SK-N-SH (cell line): Measurements from ENCODE around the gene CASP14. TPM values are rescaled to one million over a fixed set of nuclear protein-coding genes. Genes with fewer than 3 reads are reported as not detected.
A peak's percentile ranks its signal among the peaks of the same experiment; 100 is the strongest.

Source experiments
- CTCF ChIA-PET: fragments of 300-600, 350-600 bp; formaldehyde crosslinking; extraction: SDS; loops from one replicate; lab custom pipeline; 2021; lab: Yijun Ruan, JAX
- POLR2A ChIA-PET: fragments of 350-600 bp; sonication (Branson Sonifier 250); formaldehyde crosslinking; extraction: SDS; loops from one replicate; lab custom pipeline; 2020; ENCODE audit warnings: antibody characterized with exemption, inconsistent platforms; lab: Yijun Ruan, JAX
- DNase-seq: peaks from one replicate; pipeline ENCODE4 v3.0.0; 2012
- H2AFZ ChIP-seq: fragments of 200-600 bp; sonication (generic); 2 replicates; pipeline ENCODE4 v1.8.1; 2016; ENCODE audit warnings: antibody characterized with exemption, mild to moderate bottlenecking, low read depth
- H3F3A ChIP-seq: fragments of 200-600 bp; sonication (generic); replicated peaks from 2 replicates; pipeline ENCODE3; 2016; ENCODE audit warnings: antibody characterized with exemption, mild to moderate bottlenecking; ENCODE audit not compliant: insufficient read depth
- H3K27ac ChIP-seq, 2 experiments: fragments of 200-500 bp in 1 of 2; fragments of 200-600 bp in 1 of 2; sonication (Bioruptor generic) in 1 of 2; sonication (generic), shearing (Covaris generic) in 1 of 2; 2 replicates each; pipeline versions ENCODE4 v1.5.1 to v1.6.1; 2014 to 2016; ENCODE audit warnings: low read depth in 2 of 2, inconsistent platforms in 1 of 2, low read length in 1 of 2, mild to moderate bottlenecking in 1 of 2, mixed read lengths in 1 of 2
- H3K27me3 ChIP-seq: fragments of 200-600 bp; sonication (generic), shearing (Covaris generic); 2 replicates; pipeline ENCODE4 v1.6.1; 2016; ENCODE audit warnings: mixed run types; ENCODE audit not compliant: insufficient read depth
- H3K36me3 ChIP-seq, 2 experiments: fragments of 200-500 bp in 1 of 2; fragments of 200-600 bp in 1 of 2; sonication (Bioruptor generic) in 1 of 2; sonication (generic) in 1 of 2; replicated peaks in 1 of 2; 2 replicates each; pipeline versions ENCODE3 to v1.5.1; 2014 to 2016; ENCODE audit warnings: low read length in 1 of 2, mild to moderate bottlenecking in 1 of 2; ENCODE audit not compliant: insufficient read depth in 2 of 2, control insufficient read depth in 1 of 2
- H3K4me1 ChIP-seq, 2 experiments: fragments of 200-500 bp in 1 of 2; fragments of 200-600 bp in 1 of 2; sonication (Bioruptor generic) in 1 of 2; sonication (generic), shearing (Covaris generic) in 1 of 2; 2 replicates each; pipeline versions ENCODE4 v1.5.1 to v1.6.1; 2014 to 2016; ENCODE audit warnings: low read depth in 1 of 2, low read length in 1 of 2, mixed run types in 1 of 2; ENCODE audit not compliant: insufficient read depth in 2 of 2, control insufficient read depth in 1 of 2
- H3K4me2 ChIP-seq: fragments of 200-600 bp; sonication (generic), shearing (Covaris generic); 2 replicates; pipeline ENCODE4 v1.6.1; 2017; ENCODE audit warnings: mixed run types
- H3K4me3 ChIP-seq, 2 experiments: fragments of 200-500 bp in 1 of 2; fragments of 200-600 bp in 1 of 2; sonication (Bioruptor generic) in 1 of 2; sonication (generic), shearing (Covaris generic) in 1 of 2; 2 replicates each; pipeline versions ENCODE4 v1.5.1 to v1.8.1; 2014 to 2016; ENCODE audit warnings: low read depth in 2 of 2, inconsistent platforms in 1 of 2, low read length in 1 of 2, mild to moderate bottlenecking in 1 of 2, mixed read lengths in 1 of 2, moderate library complexity in 1 of 2
- H3K79me2 ChIP-seq: fragments of 200-600 bp; sonication (generic); 2 replicates; pipeline ENCODE4 v1.8.1; 2017; ENCODE audit warnings: mild to moderate bottlenecking; ENCODE audit not compliant: insufficient read depth
- H3K9ac ChIP-seq: fragments of 200-600 bp; sonication (generic); 2 replicates; pipeline ENCODE4 v1.6.1; 2017; ENCODE audit warnings: mixed run types
- H3K9me2 ChIP-seq: fragments of 200-600 bp; sonication (generic); 2 replicates; pipeline ENCODE4 v1.6.1; 2017; ENCODE audit warnings: mixed run types
- H3K9me3 ChIP-seq: fragments of 200-600 bp; sonication (generic); 2 replicates; pipeline ENCODE4 v1.6.1; 2017; ENCODE audit warnings: mixed run types, mild to moderate bottlenecking, moderate library complexity
- H4K20me1 ChIP-seq: fragments of 200-600 bp; sonication (generic); 2 replicates; pipeline ENCODE4 v1.6.1; 2017; ENCODE audit warnings: mild to moderate bottlenecking, mixed run types; ENCODE audit not compliant: insufficient read depth
- EZH2phosphoT487 ChIP-seq: fragments of 200-600 bp; sonication (generic); IDR thresholded peaks from 2 replicates; pipeline ENCODE4 v1.6.1; 2017; ENCODE audit warnings: low read depth, mixed run types, mild to moderate bottlenecking, antibody characterized with exemption, moderate library complexity, borderline replicate concordance
- GATA2 ChIP-seq: sonication (generic); formaldehyde crosslinking; IDR thresholded peaks from 2 replicates; pipeline ENCODE4 v1.5.0; 2020; ENCODE audit warnings: mild to moderate bottlenecking, missing genetic modification reagents
- MXI1 ChIP-seq: IDR thresholded peaks from 2 replicates; pipeline ENCODE4 v1.6.1; 2012; ENCODE audit warnings: mild to moderate bottlenecking, low read depth, low read length, improper control_type of control experiment
- NFIC ChIP-seq: IDR thresholded peaks from 2 replicates; pipeline ENCODE4 v1.4.0; 2012; ENCODE audit warnings: borderline replicate concordance
- NRF1 ChIP-seq: IDR thresholded peaks from 2 replicates; pipeline ENCODE4 v1.6.1; 2012; ENCODE audit warnings: low read depth, mild to moderate bottlenecking, low read length
- POLR2AphosphoS5 ChIP-seq: IDR thresholded peaks from 2 replicates; pipeline ENCODE4 v1.6.1; 2012; ENCODE audit warnings: low read depth, low read length
- RCOR1 ChIP-seq: fragments of 150-350 bp; IDR thresholded peaks from 2 replicates; pipeline ENCODE4 v1.6.1; 2017; ENCODE audit warnings: antibody characterized with exemption, low read length
- RXRA ChIP-seq: IDR thresholded peaks from 2 replicates; pipeline ENCODE4 v1.4.0; 2012; ENCODE audit warnings: low read depth, mild to moderate bottlenecking, borderline replicate concordance
- SMC3 ChIP-seq: IDR thresholded peaks from 2 replicates; pipeline ENCODE4 v1.6.1; 2012; ENCODE audit warnings: low read depth, low read length, improper control_type of control experiment
- WGBS: methylation state at CpG from one replicate; pipeline ENCODE4 v1.1.6; 2017; ENCODE audit warnings: low lambda C conversion rate; 5-methylcytosine and 5-hydroxymethylcytosine counted together
- polyA plus RNA-seq, 3 experiments: library from polyadenylated mRNA; depleted of rRNA; stranded (reverse); fragments of >200 nt; gene quantifications; 2 replicates each; pipeline ENCODE4 v1.2.3, GENCODE V29; 2012
- TF ChIP-seq, protein P1 (sequence below): IDR thresholded peaks from 2 replicates; pipeline ENCODE4 v1.6.1; 2012; ENCODE audit warnings: mild to moderate bottlenecking, low read depth, low read length, moderate library complexity
- TF ChIP-seq, protein P2 (sequence below): IDR thresholded peaks from 2 replicates; pipeline ENCODE4 v1.4.0; 2012; ENCODE audit warnings: low read depth, borderline replicate concordance

Gene CASP14
- polyA plus RNA-seq, 1 of the 3 experiments (the other 2 are of a cell fraction): not detected

DNA sequence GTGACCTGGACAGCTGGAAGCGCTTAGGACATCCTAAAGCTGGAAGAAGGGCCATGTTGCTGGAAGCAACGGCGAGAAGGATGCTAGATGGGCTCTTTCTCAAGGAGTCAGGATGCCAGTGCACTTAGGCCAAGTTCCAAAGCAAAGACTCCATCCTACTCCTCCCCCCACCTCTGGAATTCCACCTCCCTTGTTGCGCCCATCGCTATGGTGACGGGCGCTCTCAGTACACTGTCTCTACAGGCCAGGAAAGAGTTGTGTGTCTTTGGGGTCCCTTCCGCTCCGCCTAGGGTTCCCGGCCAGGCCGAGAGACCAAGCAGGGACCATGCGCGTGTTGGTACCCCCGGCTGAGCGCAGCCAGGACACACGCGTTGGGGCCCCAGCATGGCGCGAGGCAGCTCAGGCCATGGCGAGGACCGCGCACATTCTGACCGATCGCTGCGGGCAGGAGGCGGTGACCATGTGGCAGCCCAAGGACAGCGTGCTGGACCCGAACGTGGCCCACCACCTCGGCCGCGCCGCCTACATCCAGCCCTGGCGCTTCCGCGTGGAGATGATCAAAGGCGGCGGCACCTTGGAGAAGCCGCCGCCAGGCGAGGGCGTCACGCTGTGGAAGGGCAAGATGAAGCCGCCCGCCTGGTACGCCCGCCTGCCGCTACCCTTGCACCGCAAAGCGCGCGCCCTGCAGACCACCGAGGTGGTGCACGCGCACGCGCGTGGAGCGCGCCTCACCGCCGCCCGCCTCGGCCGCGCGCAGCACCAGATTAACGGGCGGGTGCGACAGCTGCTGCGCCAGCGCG, 38.6 kb upstream of the CASP14 start (continued):
- TF ChIP-seq, protein P1, sequence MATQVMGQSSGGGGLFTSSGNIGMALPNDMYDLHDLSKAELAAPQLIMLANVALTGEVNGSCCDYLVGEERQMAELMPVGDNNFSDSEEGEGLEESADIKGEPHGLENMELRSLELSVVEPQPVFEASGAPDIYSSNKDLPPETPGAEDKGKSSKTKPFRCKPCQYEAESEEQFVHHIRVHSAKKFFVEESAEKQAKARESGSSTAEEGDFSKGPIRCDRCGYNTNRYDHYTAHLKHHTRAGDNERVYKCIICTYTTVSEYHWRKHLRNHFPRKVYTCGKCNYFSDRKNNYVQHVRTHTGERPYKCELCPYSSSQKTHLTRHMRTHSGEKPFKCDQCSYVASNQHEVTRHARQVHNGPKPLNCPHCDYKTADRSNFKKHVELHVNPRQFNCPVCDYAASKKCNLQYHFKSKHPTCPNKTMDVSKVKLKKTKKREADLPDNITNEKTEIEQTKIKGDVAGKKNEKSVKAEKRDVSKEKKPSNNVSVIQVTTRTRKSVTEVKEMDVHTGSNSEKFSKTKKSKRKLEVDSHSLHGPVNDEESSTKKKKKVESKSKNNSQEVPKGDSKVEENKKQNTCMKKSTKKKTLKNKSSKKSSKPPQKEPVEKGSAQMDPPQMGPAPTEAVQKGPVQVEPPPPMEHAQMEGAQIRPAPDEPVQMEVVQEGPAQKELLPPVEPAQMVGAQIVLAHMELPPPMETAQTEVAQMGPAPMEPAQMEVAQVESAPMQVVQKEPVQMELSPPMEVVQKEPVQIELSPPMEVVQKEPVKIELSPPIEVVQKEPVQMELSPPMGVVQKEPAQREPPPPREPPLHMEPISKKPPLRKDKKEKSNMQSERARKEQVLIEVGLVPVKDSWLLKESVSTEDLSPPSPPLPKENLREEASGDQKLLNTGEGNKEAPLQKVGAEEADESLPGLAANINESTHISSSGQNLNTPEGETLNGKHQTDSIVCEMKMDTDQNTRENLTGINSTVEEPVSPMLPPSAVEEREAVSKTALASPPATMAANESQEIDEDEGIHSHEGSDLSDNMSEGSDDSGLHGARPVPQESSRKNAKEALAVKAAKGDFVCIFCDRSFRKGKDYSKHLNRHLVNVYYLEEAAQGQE: no peak
- TF ChIP-seq RXRA (no peak), MXI1 (no peak), SMC3 (no peak), RCOR1 (no peak), EZH2phosphoT487 (no peak), NRF1 (no peak), GATA2 (CRISPR knock-in tag) (no peak)
- TF ChIP-seq, protein P2, sequence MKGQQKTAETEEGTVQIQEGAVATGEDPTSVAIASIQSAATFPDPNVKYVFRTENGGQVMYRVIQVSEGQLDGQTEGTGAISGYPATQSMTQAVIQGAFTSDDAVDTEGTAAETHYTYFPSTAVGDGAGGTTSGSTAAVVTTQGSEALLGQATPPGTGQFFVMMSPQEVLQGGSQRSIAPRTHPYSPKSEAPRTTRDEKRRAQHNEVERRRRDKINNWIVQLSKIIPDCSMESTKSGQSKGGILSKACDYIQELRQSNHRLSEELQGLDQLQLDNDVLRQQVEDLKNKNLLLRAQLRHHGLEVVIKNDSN: no peak

DNA sequence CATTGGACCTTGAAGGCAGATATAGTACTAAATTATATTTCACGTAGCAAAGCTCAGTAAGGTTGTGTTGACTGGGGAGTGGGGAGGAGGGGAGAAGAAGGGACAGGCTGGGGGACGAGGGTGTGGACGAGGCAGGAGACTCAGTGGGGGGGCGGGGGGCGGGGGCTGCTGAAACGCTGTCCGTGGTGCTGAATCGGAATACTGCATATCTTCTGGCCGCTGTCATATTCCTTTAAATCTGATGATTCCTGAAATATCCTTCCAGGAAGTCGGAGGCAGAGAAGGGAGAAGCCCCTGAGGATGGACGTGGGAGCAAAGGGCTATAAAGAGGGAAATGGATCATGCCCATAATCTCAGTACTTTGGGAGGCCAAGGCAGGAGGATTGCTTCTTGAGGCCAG, 34.7 kb upstream of the CASP14 start:
- Histone ChIP-seq H3K27ac (no peak overlapping the region), H3K9me3 (no peaks in the 10 kb centered on the region), H3K4me2 (no peak overlapping the region), H3K4me1 (no peaks in the 10 kb centered on the region), H3K79me2 (no peaks in the 10 kb centered on the region), H3K36me3 (no peaks in the 10 kb centered on the region), H3K9ac (no peak overlapping the region), H3K4me3 (no peak overlapping the region), H3F3A (no peaks in the 10 kb centered on the region), H4K20me1 (no peaks in the 10 kb centered on the region), H2AFZ (no peak overlapping the region), H3K27me3 (no peaks in the 10 kb centered on the region; the same call in 1 of the 2 replicates), H3K9me2 (no peaks in the 10 kb centered on the region)
- no peak for DNase-seq
- no peak for TF ChIP-seq POLR2AphosphoS5
- no peak for TF ChIP-seq NFIC
- TF ChIP-seq, protein P1: peak; percentile 87
- WGBS: 3% methylated on average over 11 of the region's 11 CpGs
- ChIA-PET POLR2A (no interaction called here), CTCF (no interaction called here)
